NCI-H2029 treated with DMSO at 0.1 percent for 48 hours (cell line): ENCODE results near the gene TMEM221.
"Not testable (repeated sequence)": the region's sequence is repeated elsewhere in the genome, so short reads cannot be mapped to it uniquely, and the experiment has no call there.

Experiments
- DNase-seq: peaks from one replicate; lab custom pipeline; 2025; lab: John Stamatoyannopoulos, UW

The TMEM221 gene

DNA sequence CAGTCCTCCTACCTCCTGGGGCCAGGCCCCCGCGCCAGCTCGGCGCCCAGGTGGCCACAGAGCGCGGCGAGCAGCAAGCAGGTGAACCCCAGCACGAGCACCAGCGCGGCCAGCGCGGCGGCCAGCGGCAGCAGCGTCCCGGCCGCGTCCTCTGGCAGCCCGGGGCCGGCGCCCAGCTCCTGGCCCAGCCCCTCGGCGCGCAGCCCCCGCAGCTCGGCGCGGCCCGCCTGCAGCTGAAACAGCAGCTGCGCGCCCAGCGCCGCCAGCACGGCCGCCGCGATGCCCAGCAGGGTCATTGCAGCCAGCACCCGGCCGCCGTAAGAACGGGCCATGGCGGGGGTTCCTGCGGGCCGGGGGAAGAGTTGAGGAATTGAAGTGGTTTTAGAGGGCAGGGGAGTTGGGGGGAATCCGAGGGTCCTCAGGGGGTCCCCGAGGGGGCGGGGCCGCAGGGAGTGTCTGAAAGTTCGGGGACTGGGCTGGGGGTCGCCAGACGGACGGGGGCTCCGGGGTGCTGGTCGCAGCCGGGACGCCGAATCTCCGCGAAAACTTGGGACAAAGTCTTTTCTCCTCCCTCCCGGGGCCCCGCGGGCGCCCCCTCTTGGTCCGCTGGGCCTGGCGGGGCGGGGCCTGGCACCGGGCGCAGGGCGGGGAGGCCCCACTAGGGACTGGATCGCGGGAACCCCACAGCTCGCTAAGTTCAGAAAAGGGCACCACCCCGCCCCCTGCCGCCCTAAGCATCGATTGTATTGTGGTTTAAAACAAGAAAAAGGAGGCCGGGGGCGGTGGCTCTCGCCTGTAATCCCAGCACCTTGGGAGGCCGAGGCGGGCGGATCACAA lies at the start of gene TMEM221:
TMEM221 (minus strand) TSS at position 538 of the 837 bp plus-strand sequence; CDS start at position 332, 206 bp downstream.
- DNase-seq = no peak

DNA sequence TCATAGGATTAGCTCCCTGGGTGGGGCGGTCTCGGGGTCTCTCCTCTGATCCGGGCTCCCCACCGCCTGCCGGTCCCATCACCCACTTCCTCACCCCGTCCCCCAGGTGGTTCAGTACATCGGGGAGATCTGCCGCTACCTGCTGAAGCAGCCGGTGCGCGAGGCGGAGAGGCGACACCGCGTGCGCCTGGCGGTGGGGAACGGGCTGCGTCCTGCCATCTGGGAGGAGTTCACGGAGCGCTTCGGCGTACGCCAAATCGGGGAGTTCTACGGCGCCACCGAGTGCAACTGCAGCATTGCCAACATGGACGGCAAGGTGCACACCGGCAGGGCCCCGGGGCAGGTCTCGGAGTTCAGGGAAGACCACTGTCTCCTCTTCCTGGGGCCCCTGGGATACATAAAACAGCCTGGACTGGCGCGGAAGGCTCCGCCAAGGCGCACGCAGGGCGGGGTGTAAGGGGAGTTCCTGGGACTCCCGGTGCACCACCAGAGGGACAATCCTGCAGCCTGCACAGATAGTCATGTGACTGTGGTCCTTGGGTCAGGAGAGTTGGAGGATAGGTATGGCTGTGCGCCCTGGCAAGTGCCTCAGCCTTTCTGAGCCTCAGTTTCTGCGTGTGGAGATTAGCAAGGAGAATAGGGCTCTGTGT lies 48.8 kb upstream of the TMEM221 start:
- DNase-seq = no peak

DNA sequence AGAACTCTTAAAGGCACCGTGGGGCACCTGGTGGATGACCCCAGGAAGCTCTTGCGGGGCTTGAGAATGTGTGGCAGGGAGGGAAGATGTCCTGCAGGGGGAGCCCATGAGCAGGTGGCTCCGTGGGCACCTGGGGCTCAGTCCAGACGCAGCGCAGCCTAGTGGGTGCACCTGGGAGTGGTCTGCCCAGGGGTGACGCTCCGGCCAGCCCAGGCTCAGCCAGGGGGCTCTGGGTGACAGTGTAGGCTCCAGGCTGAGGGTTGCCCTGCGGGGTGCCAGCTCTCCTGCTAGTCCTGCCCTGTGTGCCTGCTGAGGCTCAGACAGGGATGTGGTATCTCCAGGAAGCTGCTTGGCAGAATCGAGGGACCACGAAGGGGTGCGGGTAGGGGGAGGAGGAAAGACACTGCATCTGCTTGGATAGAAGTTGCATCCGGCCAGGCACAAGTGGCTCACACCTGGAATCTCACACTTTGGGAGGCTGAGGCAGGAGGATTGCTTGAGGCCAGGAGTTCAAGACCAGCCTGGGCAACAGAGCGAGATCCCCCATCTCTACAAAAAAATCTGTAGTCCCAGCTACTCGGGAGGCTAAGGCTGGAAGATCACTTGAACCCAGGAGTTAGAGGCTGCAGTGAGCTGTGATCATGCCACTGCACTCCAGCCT lies 48.0 kb upstream of the TMEM221 start:
- peak; percentile 50 for DNase-seq

DNA sequence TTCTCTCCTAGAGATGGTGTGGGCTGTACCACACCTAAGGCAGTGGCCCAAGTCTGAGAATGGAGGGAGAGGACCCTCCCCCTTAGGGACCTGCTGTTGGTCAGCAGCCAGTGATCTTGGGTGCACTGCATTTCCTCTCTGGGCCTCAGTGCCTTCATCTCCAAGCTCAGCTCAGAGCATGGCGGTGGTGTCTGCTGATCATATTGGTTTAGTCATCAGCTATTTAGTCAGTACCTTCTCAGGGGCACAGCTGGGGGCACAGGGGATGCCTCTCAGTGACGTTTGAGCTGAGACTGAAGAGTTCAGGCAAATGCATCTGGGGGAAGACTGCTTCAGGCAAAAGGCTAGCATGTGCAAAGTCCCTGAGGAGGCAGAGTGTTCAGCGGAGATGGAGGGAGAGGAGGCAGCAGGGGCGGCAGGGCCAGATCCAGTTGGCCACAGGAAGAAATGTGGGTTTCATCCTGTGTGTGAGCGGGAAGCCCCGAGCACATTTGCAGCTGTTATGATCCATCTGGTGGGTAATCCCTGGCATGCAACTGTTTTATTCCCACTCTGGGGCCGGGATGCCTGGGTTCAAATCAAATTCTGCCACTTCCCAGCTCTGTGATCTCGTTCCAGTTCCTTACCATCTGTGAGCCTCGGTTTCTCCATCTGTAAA lies 47.3 kb upstream of the TMEM221 start:
- no peak for DNase-seq

DNA sequence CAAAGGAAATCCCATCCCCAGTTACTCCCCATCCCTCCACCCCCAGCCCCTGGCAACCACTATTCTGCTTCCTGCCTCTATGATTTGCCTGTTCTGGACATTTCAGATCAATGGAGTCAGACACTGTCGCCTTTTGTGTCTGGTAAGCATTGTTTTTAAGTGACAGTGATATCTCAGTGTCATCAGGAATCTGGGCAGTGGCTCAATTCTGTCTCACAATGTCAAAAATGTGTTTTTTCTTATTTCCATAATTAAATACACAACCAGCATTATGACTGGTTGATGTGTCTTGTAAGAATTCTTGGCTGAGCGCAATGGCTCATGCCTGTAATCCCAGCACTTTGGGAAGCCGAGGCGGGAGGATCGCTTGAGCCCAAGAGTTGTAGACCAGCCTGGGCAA lies 42.8 kb upstream of the TMEM221 start:
- DNase-seq = no peak

DNA sequence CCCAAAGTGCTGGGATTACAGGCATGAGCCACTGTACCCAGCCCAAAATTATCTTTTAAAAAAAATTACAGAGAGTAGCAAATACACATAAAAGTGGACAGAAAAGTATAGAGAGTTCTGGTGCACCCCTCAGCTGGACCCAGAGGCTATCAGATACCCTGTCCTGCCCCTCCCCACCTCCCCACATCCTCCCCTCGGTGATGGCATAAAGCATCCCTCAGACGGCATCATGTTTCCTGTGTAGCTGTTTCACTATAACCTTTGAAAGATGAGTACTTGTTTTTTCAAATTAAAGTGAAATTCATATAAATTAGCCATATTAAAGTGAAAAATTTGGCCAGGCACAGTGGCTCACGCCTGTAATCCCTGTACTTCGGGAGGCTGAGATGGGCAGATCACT lies 41.9 kb upstream of the TMEM221 start:
- no peak for DNase-seq

DNA sequence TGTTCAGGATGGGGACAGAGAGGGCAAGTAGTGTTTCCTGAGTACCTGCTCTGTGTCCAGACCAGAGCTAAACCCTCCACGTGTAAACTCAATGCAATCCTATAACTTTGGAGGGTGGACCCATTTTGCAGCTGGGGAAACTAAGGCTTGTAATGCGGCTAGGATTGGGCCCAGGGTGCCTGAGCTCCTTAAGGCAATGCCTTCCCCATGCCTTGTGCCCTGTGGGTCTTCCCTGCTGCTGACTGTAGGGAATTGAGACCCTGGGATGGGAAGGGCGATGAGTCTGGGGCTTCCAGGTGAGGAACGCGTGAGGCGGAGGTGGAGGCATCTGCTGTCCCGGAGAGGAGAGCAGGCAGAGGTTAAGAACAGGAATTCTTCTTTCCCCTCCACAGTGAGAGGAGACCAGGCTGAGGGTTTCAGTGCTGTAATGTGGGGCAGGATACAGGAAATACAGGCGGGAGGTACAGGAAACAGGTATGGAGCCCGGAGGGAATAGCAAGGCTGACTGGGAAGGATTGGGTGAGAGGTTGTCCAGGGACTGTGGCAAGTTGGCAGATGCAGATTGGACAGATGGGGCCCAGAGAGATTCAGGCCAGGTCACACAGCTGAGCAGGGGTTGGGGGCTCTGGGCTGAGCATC lies 41.0 kb upstream of the TMEM221 start:
- DNase-seq = no peak

DNA sequence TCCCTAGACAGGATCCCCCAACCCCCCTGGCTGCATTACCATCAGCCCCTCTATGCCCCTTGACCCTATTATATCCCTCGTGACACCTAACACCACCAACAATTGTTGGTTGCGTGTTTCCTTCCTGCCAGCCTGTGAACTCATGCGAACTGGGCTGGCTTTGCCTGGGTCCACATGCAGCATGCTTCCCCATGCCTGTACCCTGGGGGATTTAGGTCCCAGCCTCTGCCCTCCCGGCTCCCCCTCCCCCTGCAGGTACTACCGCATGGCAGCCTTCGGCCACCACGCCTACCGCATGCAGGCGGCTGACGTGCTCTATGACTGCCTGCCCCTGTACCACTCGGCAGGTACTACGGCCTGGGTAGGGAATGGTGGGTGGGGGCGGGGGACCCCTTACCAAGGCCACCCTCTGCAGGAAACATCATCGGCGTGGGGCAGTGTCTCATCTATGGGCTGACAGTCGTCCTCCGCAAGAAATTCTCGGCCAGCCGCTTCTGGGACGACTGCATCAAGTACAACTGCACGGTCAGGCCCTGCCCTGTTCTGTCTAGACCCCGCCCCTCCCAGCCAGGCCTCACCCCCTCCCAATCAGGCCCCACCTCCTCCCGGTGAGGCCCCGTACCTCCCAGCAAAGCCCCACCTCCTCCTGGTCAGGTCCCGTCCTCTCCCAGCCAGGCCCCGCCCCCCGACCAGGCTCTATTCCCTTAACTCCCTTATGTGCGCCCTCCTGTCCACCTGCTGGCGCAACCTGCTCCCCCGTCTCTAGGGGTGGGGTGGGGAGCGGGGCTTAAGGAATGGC lies 40.3 kb upstream of the TMEM221 start:
- DNase-seq = peak; percentile 61

DNA sequence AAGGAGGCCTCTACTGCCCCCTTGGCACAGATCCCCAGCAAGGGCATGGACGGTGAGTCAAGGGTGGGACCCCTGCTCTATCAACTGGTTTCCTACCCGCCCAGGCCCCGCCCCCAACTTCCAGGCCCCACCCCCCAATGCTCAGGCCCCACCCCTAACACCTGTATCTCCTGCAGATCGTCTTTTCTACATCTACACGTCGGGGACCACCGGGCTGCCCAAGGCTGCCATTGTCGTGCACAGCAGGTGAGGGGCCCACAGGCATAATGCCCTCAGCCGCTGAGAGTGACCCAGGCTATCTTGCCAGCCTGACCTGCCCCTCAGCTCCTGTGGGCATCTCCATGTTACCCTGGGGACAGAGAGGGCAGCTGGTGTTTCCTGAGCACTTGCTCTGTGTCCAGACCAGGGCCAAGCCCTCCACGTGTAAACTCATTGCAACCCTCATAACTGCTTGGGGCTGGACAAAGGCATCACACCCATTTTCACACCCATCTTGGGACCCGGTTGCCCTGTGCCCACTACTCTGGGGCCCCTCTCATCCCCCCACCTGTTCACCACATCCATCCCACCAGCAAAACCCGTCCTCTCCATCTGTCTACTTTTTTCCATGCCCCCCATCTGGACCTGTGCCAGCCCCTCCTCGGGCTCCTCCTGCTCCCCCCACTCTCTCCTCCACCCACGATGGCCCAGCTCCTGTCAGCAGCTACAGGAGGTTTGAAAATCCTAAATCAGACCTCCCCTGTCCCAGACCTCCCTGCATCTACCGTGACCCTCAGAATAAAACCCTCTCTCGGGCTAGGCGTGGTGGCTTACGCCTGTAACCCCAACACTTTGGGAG lies 39.0 kb upstream of the TMEM221 start:
- DNase-seq = no peak

DNA sequence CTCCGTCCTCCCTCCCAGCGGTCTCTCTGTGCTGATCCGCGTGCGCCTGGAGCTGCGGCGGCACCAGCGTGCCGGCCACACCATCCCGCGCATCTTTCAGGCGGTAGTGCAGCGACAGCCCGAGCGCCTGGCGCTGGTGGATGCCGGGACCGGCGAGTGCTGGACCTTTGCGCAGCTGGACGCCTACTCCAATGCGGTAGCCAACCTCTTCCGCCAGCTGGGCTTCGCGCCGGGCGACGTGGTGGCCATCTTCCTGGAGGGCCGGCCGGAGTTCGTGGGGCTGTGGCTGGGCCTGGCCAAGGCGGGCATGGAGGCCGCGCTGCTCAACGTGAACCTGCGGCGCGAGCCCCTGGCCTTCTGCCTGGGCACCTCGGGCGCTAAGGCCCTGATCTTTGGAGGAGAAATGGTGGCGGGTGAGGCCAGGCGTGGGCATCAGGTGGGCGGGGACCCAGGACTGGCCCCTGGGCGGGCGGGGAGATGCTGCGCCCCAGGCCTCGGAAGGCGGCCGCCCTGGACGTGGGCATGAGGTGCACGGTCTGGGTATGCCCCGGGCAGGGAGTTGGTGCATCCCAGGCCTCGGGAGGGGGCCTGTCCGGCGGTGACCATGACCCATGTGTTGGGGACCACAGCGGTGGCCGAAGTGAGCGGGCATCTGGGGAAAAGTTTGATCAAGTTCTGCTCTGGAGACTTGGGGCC lies 38.2 kb upstream of the TMEM221 start:
- DNase-seq = no peak

DNA sequence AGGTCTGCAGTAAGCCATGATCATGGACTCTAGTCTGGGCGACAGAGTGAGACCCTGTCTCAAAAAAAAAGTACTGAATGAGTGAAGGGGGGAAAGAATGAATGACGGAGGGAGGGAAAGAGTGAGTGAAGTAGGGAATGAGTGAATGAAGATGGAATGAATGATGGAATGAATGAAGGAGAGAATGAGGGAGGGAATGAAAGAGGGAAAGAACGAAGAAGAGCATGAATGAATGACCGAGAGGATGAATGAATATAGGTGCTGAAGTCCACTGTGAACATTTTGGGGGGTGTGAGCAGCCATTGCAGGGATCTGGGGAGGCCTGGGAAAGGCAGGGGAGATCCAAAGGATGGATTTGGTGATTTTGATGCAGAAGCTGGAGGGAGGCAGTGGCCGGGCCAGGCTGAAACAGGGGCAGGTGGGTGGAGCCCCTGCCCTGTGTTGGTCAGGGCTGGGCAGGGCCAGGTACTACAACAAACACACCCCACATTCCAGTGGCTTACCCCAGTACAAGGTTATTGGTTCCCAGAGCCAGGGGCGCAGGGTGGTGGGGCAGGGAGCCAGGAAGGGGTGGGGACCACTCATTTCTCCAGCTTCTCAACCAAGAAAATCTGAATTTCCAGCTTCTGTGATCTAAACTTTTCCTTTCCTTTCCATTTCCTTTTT lies 36.2 kb upstream of the TMEM221 start:
- DNase-seq = no peak

DNA sequence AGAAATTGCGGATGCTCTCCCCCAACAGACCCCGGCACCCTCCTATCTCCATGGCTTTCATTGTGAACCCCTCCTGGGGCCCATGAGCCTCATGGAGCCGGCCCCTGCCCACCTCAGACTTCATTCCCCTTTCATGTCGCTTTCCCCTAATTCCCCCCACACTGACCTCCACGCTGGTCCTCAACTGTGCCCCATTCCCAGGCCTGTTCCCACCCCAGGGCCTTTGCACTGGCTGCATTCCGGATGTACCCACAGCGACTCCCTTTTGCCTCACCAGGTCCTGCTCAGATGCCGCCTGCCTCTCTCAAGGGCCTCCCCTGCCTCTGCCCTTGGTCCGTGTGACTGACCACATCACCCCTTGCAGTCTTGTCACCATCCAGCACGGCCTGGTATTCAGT lies 35.1 kb upstream of the TMEM221 start:
- no peak for DNase-seq

DNA sequence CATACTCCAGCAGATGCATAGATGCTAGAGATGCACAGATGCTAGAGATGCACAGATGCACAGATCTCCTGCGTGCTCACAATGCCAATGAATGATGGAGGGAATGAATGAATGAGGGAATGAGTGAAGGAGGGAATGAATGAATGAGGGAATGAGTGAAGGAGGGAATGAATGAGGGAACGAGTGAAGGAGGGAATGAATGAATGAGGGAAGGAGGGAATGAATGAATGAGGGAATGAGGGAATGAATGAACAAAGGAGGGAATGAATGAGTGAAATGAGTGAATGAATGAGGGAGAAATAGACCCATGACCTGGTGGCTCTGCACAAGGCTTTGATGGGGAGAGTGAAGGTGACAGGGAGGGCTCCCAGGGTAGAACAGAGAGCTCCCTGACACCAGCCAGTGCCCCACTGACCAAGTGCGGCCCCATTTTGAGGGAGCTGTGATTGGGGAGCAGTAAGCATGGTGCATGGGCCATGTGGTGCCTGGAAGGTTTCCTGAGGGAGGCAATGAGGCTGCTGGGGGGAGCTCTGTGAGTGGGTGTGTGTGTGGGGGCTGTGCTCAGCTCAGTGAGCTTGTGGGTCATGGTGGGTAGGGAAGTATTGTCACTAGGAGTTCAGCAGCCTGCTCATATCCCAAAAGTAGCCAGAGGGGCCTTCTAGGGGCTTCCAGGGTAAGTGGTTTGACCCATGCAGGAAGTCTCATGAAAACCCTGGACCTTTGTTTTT lies 34.6 kb upstream of the TMEM221 start:
- no peak for DNase-seq

DNA sequence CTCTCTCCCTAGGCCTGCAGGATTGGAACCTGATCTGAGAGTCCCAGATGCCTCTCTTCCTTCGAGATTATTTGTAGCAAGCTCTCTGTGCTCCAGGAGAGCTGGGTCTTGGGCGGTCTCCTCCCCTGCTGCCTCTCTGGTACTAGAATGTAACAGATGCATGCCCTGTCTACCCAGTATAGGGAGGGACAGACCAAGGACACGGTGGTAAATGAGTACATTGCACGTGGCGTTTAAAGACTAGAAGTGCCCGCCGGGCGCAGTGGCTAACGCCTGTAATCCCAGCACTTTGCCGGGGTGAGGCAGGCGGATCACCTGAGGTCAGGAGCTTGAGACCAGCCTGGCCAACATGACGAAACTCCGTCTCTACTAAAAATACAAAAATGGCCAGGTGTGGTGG lies 33.5 kb upstream of the TMEM221 start:
- no peak for DNase-seq

DNA sequence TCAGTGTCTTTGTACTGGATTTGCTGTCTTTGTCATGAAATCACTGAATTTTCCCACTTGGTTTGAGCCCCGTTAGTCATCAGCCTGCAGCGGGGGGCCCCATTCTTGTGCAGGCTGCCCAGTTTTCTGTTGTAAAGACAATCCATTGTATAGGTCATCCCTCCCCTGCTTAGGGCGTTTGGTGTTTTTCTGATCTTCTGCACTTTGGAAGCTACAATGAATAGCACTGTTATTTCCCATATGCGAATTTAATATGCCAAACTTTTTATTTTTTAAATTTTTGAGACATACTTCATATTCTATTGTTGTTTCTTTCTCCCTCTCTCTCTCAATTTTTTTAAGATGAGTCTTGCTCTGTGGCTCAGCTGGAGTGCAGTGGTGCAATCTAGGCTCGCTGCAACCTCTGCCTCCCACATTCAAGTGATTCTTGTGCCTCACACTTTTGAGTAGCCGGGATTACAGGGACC lies 30.9 kb upstream of the TMEM221 start:
- no peak for DNase-seq

DNA sequence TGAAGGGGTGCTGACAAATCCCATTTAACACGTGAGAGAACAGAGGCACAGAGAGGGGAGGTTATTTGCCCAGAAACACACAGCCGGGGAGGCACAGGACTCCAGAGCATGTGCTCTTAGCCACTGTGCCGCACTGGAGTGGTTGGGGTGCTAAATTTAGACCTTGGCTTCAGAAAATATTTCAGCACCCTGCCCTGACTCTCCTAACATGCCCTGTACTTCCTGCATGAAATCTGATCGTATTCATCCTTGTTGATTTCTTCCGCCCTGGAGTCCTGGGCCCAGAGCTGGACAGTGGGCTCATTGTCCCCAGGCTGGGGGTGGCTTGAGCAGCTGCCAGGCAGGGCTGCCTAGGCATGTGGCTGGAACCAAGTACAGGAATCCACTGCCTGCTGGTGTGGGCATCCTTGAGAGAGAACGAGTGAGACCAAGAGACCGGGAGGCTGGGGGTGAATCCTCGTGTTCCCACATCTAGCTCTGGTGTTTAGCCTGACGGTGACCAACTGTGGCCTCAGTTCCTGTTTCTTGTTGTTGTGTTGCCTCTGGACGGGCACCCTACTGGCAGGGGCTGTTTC lies 27.2 kb upstream of the TMEM221 start:
- no peak for DNase-seq

DNA sequence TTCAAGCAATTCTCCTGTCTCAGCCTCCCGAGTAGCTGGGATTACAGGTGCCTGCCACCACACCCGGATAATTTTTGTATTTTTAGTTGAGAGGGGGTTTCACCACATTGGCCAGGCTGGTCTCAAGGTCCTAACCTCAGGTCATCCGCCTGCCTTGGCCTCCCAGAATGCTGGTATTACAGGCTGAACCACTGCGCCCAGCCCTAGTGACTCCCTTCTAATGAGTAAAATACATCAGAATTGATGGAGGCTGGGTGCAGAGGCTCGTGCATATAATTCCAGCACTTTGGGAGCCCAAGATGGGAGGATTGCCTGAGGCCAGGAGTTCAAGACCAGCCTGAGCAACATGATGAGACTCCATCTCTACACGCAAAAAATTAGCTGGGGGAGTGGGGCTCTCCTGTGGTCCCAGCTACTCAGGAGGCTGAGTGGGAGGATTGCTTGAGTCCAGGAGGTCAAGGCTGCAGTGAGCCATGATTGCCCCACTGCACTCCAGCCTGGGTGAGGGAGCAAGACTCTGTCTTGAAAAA lies 26.6 kb upstream of the TMEM221 start:
- DNase-seq = not testable (repeated sequence)

DNA sequence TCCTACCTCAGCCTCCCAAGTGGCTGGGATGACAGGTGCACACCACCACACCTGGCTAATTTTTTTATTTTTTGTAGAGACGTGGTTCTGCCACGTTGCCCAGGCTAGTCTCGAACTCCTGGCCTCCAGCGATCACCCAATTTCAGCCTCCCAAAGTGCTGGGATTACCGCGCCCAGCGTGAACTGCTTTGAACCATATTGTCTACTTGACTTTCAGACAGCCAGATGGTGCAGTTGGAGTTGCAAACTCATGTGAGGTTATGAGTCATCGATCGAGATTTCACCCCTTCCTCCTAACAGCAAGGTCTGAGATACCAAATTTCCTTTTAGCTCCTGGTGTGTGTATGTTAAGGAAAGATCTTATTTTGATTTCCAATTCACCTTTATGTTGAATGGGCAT lies 24.6 kb upstream of the TMEM221 start:
- DNase-seq = no peak
